ENCODE measurements around the gene TNIP1. TPM values are rescaled to one million over a fixed set of nuclear protein-coding genes. Genes with fewer than 3 reads are reported as not detected.

TNIP1 gene
- total RNA-seq, 3 donors from 2014 or later (not counting 1 experiment from before 2014, with no cell fraction given) = 140 to 180 (median 153) TPM

- intact Hi-C loops (cut with micrococcal nuclease) = no loop called here
- no peaks in the 10 kb centered on the region for H3K9me3 Mint-ChIP-seq
- Histone ChIP-seq H3K4me3 (ENCODE audit: low read length) (no peak overlapping the region), H3K9me3 (ENCODE audit: control insufficient read depth, insufficient read depth, low read length) (no peaks in the 10 kb centered on the region), H3K27ac (ENCODE audit: low read length) (no peak overlapping the region), H3K4me1 (ENCODE audit: control insufficient read depth, insufficient read depth, low read length) (peaks cover 40% of the 10 kb centered on the region), H3K27me3 (ENCODE audit: control insufficient read depth, insufficient read depth, low read length) (no peaks in the 10 kb centered on the region), H3K36me3 (ENCODE audit: control insufficient read depth, insufficient read depth, low read length) (peaks cover 66% of the 10 kb centered on the region)
- WGBS (ENCODE audit: insufficient coverage) = 96% methylated on average over 5 of the region's 5 CpGs
- H3K36me3 Mint-ChIP-seq = no peaks in the 10 kb centered on the region
- no peak for TF ChIP-seq CTCF (IDR thresholded peaks at IDR 0.05)
- peaks cover 38 to 48% of the 10 kb centered on the region in 2 donors for H3K4me1 Mint-ChIP-seq
- H3K4me3 Mint-ChIP-seq = no peak overlapping the region
- ATAC-seq = no peak
- H3K27ac Mint-ChIP-seq = no peak overlapping the region
- no peaks in the 10 kb centered on the region for H3K27me3 Mint-ChIP-seq (ENCODE audit: low read depth in 2 of 2)
- no peak for DNase-seq
Measured at GRCh38 chr5:151062405-151063141, 18.3 kb downstream of the TNIP1 start.

GRCh38 chr5:151060742-151061141 is 20.1 kb downstream of the TNIP1 start:
- TF ChIP-seq CTCF (IDR thresholded peaks at IDR 0.05) = no peak
- H3K4me3 ChIP-seq (ENCODE audit: low read length) = no peak overlapping the region
- DNase-seq (no peak), ATAC-seq (no peak)
- H3K4me1 ChIP-seq (ENCODE audit: control insufficient read depth, insufficient read depth, low read length) = peaks cover 33% of the 10 kb centered on the region
- H3K27ac ChIP-seq (ENCODE audit: low read length) = no peak overlapping the region
- Mint-ChIP-seq H3K9me3 (no peaks in the 10 kb centered on the region), H3K36me3 (no peaks in the 10 kb centered on the region), H3K4me1 (peaks cover 24 to 31% of the 10 kb centered on the region in 2 donors), H3K27ac (peak overlapping the region; percentile 54 to 80), H3K4me3 (no peak overlapping the region), H3K27me3 (ENCODE audit: low read depth in 2 of 2) (no peaks in the 10 kb centered on the region)
- intact Hi-C loops (cut with micrococcal nuclease) = no loop called here
- WGBS (ENCODE audit: insufficient coverage) = 94% methylated on average over 6 of the region's 6 CpGs
- no peaks in the 10 kb centered on the region for H3K27me3 ChIP-seq (ENCODE audit: control insufficient read depth, insufficient read depth, low read length)
- H3K36me3 ChIP-seq (ENCODE audit: control insufficient read depth, insufficient read depth, low read length) = peaks cover 70% of the 10 kb centered on the region
- H3K9me3 ChIP-seq (ENCODE audit: control insufficient read depth, insufficient read depth, low read length) = no peaks in the 10 kb centered on the region

- Mint-ChIP-seq H3K27me3 (ENCODE audit: low read depth in 2 of 2) (no peaks in the 10 kb centered on the region), H3K36me3 (no peaks in the 10 kb centered on the region), H3K4me3 (peak overlapping the region; percentile 63), H3K27ac (peak overlapping the region; percentile 54 to 80), H3K4me1 (peaks cover 15 to 19% of the 10 kb centered on the region in 2 donors), H3K9me3 (no peaks in the 10 kb centered on the region)
- Histone ChIP-seq H3K9me3 (ENCODE audit: control insufficient read depth, insufficient read depth, low read length) (no peaks in the 10 kb centered on the region), H3K4me1 (ENCODE audit: control insufficient read depth, insufficient read depth, low read length) (peaks cover 29% of the 10 kb centered on the region), H3K27ac (ENCODE audit: low read length) (no peak overlapping the region), H3K27me3 (ENCODE audit: control insufficient read depth, insufficient read depth, low read length) (no peaks in the 10 kb centered on the region), H3K36me3 (ENCODE audit: control insufficient read depth, insufficient read depth, low read length) (peaks cover 86% of the 10 kb centered on the region), H3K4me3 (ENCODE audit: low read length) (no peak overlapping the region)
- peak in 1 of 3 donors; percentile 14 for ATAC-seq
- DNase-seq = peak in 1 of 2 donors; percentile 28
- no peak for TF ChIP-seq CTCF (IDR thresholded peaks at IDR 0.05)
- 74% methylated on average over 7 of the region's 7 CpGs for WGBS (ENCODE audit: insufficient coverage)
- intact Hi-C loops (cut with micrococcal nuclease) = no loop called here
Measured at GRCh38 chr5:151058891-151059489, 21.8 kb downstream of the TNIP1 start.

All from natural killer cell (primary cell).